Measurements from ENCODE around the gene LMNTD1. TPM values are rescaled to one million over a fixed set of nuclear protein-coding genes. Genes with fewer than 3 reads are reported as not detected.
"Not testable (repeated sequence)": the region's sequence is repeated elsewhere in the genome, so short reads cannot be mapped to it uniquely, and the experiment has no call there.

The LMNTD1 gene
- polyA plus RNA-seq, 1 of the 3 experiments (the other 2 are of a cell fraction) = 0.20 TPM

DNA sequence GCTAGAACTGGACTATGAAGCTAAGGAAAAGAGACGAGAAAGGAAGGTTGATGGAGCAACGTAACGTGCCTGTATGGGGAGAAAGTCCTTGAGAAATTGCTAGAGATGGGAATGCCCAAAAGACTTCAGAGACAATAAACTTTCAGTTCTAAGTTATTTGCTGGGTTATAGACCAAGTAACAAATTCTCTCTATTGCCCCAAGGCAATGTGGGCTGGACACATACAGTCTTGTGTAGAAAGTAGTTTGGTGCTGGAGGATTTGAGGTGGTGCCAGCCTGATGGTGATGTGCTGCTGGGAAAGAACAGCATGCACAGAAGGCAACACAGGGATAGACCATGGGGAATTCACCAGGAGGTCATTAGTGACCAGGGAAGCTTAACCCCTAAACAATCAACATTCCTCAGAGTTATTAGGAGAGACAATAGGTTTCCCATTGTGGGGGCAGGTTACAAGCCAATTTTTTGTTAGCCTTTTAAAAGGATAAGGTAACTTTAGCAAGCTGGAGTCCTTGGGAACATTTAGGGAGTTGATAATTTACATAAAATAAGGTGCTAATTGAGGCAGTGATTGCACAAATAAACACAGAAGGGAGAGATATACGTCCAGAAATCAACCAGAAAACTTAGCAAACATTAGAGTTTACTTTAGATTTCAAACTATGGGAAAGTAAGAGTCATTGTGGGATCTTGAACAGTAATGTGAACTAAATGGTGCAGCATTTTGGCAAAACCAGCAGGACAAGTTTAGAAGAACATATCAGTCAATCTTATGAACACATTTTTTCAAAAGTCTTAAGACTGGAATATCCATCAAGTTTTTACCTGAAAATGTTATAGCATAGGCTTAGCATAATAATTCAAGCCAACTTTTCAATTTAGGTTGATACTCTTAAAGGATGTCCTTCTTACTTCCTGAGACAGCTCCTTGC is 61.4 kb downstream of the LMNTD1 start:
- Histone ChIP-seq H3K36me3 (replicated peaks in 1 of 2; ENCODE audit: control insufficient read depth in 1 of 2, insufficient read depth in 2 of 2, low read length in 1 of 2) (no peaks in the 10 kb centered on the region), H3K4me1 (ENCODE audit: control insufficient read depth in 1 of 2, insufficient read depth in 2 of 2, low read depth in 1 of 2, low read length in 1 of 2) (no peaks in the 10 kb centered on the region; a peak in 1 of 4 replicates), H3K4me3 (ENCODE audit: low read depth in 2 of 2, low read length in 1 of 2) (no peak overlapping the region), H3F3A (replicated peaks; ENCODE audit: insufficient read depth) (peaks cover 11% of the 10 kb centered on the region), H3K9me3 (no peaks in the 10 kb centered on the region), H4K20me1 (ENCODE audit: insufficient read depth) (no peaks in the 10 kb centered on the region), H3K9ac (no peak overlapping the region), H3K27ac (ENCODE audit: low read depth in 2 of 2, low read length in 1 of 2) (no peak overlapping the region), H3K9me2 (no peaks in the 10 kb centered on the region), H2AFZ (ENCODE audit: low read depth) (no peak overlapping the region), H3K4me2 (no peak overlapping the region), H3K79me2 (ENCODE audit: insufficient read depth) (no peaks in the 10 kb centered on the region), H3K27me3 (ENCODE audit: insufficient read depth) (no peaks in the 10 kb centered on the region)
- ChIA-PET CTCF (interaction anchor here (0.9 to 1.1 kb wide), 2 partner anchors 13 to 56 kb away, joined by 3 read pairs; no protein-coding TSS in a partner anchor), POLR2A (no interaction called here)
- no peak for DNase-seq
- WGBS (ENCODE audit: low lambda C conversion rate) = 73% methylated on average over 4 of the region's 4 CpGs
- TF ChIP-seq NFIC (IDR thresholded peaks at IDR 0.05; ENCODE audit: borderline replicate concordance) (no peak), FOSL2 (IDR thresholded peaks at IDR 0.05; ENCODE audit: borderline replicate concordance, low read depth) (no peak), TEAD4 (IDR thresholded peaks at IDR 0.05; ENCODE audit: borderline replicate concordance, insufficient read depth) (no peak), SIN3A (IDR thresholded peaks at IDR 0.05; ENCODE audit: borderline replicate concordance, low read depth, low read length) (no peak), MEF2A (IDR thresholded peaks at IDR 0.05; ENCODE audit: borderline replicate concordance, low read depth) (no peak), FOXM1 (IDR thresholded peaks at IDR 0.05; ENCODE audit: low read depth) (no peak), EP300 (IDR thresholded peaks at IDR 0.05; ENCODE audit: borderline replicate concordance in 1 of 2, low read depth in 1 of 2, low read length in 1 of 2) (no peak), GATA2 (CRISPR knock-in tag; IDR thresholded peaks at IDR 0.05) (no peak), GABPA (IDR thresholded peaks at IDR 0.05; ENCODE audit: low read depth) (no peak), TAF1 (IDR thresholded peaks at IDR 0.05; ENCODE audit: borderline replicate concordance, low read depth, low read length) (no peak), EZH2phosphoT487 (IDR thresholded peaks at IDR 0.05; ENCODE audit: borderline replicate concordance, low read depth) (no peak), JUND (IDR thresholded peaks at IDR 0.05) (no peak), YY1 (IDR thresholded peaks at IDR 0.05; ENCODE audit: low read depth) (no peak), ELF1 (IDR thresholded peaks at IDR 0.05) (no peak), RCOR1 (IDR thresholded peaks at IDR 0.05; ENCODE audit: low read length) (no peak), RXRA (IDR thresholded peaks at IDR 0.05; ENCODE audit: borderline replicate concordance, low read depth) (no peak), POLR2AphosphoS5 (IDR thresholded peaks at IDR 0.05; ENCODE audit: low read depth, low read length) (no peak)
- TF ChIP-seq, protein P1, sequence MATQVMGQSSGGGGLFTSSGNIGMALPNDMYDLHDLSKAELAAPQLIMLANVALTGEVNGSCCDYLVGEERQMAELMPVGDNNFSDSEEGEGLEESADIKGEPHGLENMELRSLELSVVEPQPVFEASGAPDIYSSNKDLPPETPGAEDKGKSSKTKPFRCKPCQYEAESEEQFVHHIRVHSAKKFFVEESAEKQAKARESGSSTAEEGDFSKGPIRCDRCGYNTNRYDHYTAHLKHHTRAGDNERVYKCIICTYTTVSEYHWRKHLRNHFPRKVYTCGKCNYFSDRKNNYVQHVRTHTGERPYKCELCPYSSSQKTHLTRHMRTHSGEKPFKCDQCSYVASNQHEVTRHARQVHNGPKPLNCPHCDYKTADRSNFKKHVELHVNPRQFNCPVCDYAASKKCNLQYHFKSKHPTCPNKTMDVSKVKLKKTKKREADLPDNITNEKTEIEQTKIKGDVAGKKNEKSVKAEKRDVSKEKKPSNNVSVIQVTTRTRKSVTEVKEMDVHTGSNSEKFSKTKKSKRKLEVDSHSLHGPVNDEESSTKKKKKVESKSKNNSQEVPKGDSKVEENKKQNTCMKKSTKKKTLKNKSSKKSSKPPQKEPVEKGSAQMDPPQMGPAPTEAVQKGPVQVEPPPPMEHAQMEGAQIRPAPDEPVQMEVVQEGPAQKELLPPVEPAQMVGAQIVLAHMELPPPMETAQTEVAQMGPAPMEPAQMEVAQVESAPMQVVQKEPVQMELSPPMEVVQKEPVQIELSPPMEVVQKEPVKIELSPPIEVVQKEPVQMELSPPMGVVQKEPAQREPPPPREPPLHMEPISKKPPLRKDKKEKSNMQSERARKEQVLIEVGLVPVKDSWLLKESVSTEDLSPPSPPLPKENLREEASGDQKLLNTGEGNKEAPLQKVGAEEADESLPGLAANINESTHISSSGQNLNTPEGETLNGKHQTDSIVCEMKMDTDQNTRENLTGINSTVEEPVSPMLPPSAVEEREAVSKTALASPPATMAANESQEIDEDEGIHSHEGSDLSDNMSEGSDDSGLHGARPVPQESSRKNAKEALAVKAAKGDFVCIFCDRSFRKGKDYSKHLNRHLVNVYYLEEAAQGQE (IDR thresholded peaks at IDR 0.05; ENCODE audit: low read depth, low read length) = no peak
- TF ChIP-seq, protein P2, sequence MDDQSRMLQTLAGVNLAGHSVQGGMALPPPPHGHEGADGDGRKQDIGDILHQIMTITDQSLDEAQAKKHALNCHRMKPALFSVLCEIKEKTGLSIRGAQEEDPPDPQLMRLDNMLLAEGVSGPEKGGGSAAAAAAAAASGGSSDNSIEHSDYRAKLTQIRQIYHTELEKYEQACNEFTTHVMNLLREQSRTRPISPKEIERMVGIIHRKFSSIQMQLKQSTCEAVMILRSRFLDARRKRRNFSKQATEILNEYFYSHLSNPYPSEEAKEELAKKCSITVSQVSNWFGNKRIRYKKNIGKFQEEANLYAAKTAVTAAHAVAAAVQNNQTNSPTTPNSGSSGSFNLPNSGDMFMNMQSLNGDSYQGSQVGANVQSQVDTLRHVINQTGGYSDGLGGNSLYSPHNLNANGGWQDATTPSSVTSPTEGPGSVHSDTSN (IDR thresholded peaks at IDR 0.05) = no peak

DNA sequence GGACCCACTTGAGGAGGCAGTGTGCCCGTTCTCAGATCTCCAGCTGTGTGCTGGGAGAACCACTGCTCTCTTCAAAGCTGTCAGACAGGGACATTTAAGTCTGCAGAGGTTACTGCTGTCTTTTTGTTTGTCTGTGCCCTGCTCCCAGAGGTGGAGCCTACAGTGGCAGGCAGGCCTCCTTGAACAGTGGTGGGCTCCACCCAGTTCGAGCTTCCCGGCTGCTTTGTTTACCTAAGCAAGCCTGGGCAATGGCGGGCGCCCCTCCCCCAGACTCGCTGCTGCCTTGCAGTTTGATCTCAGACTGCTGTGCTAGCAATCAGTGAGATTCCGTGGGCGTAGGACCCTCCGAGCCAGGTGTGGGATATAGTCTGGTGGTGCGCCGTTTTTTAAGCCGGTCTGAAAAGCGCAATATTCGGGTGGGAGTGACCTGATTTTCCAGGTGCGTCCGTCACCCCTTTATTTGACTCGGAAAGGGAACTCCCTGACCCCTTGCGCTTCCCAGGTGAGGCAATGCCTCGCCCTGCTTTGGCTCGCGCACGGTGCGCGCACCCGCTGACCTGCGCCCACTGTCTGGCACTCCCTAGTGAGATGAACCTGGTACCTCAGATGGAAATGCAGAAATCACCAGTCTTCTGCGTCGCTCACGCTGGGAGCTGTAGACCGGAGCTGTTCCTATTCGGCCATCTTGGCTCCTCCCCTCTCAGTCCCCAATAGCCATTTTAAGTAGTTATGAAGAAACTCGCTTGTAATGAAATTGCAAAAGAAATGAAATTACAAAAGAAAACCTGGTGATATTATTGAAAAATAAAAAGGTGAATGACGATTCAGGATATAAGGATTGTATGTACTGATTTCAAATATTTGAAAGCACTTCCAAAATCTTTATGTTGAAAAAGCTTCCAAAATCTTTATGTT is 63.9 kb downstream of the LMNTD1 start:
- H3K9me2 ChIP-seq; H3F3A ChIP-seq (replicated peaks; ENCODE audit: insufficient read depth); CTCF ChIA-PET; H3K4me1 ChIP-seq (ENCODE audit: control insufficient read depth in 1 of 2, insufficient read depth in 2 of 2, low read depth in 1 of 2, low read length in 1 of 2); H3K36me3 ChIP-seq (replicated peaks in 1 of 2; ENCODE audit: control insufficient read depth in 1 of 2, insufficient read depth in 2 of 2, low read length in 1 of 2); H4K20me1 ChIP-seq (ENCODE audit: insufficient read depth); DNase-seq; H2AFZ ChIP-seq (ENCODE audit: low read depth); H3K27me3 ChIP-seq (ENCODE audit: insufficient read depth); H3K4me2 ChIP-seq; H3K9me3 ChIP-seq; H3K9ac ChIP-seq; POLR2A ChIA-PET; H3K79me2 ChIP-seq (ENCODE audit: insufficient read depth); H3K27ac ChIP-seq (ENCODE audit: low read depth in 2 of 2, low read length in 1 of 2); H3K4me3 ChIP-seq (ENCODE audit: low read depth in 2 of 2, low read length in 1 of 2): not testable (repeated sequence)
- WGBS (ENCODE audit: low lambda C conversion rate) = 84% methylated on average over 12 of the region's 33 CpGs
